HG02588 (cell line): ENCODE results near the gene PDK1.
A peak's percentile ranks its signal among the peaks of the same experiment; 100 is the strongest.
"Not testable (repeated sequence)": the region's sequence is repeated elsewhere in the genome, so short reads cannot be mapped to it uniquely, and the experiment has no call there.

Experiments used
- ATAC-seq: cut with Tn5 transposase; IDR thresholded peaks from one replicate; pipeline ENCODE4 v1.9.1; 2021; ENCODE audit warnings: mild to moderate bottlenecking, moderate library complexity; ENCODE audit not compliant: unreplicated experiment

The PDK1 gene

DNA sequence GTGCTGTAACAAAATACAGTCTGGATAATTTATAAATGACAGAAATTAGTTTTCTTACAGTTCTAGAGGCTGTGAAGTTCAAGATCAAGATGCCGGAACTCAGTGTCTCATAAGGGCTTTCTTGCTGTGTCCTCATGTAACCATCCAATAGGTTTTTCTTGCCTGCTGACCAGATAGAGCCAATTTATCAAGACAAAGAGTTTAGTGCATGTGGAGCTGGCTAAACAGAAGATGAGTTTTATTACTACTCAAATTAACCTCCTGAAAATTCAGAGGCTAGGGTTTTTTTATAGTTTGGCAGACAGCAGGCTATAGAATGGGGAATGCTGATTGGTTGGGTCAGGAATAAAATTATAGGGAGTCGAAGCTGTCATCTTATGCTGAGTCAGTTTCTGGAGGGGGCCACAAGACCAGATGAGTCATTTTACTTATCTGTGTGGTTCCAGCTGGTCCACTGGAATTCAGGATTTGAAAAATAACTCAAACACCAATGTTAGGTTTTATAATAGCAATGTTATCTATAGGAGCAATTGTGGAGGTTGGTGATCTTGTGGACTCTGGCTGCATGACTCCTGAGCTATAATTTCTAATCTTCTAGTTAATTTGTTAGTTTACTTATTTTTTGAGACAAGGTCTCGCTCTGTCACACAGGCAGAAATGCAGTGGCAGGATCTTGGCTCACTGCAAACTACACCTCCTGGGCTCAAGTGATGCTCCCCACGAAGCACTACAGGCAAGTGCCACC, 3.2 kb upstream of the PDK1 start:
- no peak for ATAC-seq

DNA sequence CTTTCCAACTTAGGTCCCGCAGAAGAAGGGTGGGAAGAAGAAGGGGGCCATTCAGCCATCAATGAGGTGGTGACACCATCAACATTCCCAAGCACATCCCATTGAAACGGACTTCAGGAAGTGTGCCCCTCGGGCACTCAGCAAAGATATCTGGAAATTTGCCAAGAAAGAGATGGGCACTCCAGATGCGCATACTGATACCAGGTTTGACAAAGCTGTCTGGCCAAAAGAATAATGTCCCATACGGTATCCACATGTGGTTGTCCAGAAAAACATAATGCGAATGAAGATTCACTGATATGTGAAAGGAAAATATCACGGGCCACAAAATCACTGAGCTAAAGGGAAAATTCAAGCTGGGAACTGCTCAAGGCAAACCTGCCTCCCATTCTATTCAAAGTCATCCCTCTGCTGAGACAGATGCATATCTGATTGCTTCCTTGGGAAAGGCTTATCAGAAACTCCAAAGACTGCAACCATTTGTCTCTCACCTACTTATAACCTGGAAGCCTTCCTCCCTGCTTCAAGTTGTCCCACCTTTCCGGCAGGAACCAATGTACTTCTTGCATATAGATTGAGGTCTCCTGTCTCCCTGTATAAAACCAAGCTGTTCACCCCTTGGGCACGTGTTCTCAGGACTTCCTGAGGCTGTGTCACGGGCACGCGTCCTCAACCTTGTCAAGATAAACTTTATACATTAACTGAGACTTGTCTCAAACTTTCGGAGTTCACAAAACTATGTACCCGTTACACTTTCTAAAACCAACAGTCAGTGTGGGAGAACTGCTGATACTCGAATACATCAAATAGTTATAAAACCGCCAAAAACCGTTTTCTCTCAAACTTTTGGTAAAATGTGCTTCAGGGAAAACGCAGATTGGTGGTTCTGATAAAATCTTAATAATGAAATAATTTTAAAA, 1.3 kb upstream of the PDK1 start:
- ATAC-seq, result no peak

DNA sequence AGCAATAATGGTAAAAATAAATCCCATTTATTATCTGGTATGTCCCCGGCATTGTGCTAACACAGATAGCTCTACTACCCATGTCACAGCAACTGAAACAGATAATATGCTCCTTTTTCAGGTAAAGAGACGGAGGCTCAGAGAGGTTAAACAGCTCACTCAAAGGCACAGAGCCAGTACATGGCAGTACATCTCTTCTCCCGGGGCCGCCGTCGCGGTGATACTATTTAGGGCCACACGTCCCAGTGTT, 693 bp upstream of the PDK1 start:
- no peak for ATAC-seq

DNA sequence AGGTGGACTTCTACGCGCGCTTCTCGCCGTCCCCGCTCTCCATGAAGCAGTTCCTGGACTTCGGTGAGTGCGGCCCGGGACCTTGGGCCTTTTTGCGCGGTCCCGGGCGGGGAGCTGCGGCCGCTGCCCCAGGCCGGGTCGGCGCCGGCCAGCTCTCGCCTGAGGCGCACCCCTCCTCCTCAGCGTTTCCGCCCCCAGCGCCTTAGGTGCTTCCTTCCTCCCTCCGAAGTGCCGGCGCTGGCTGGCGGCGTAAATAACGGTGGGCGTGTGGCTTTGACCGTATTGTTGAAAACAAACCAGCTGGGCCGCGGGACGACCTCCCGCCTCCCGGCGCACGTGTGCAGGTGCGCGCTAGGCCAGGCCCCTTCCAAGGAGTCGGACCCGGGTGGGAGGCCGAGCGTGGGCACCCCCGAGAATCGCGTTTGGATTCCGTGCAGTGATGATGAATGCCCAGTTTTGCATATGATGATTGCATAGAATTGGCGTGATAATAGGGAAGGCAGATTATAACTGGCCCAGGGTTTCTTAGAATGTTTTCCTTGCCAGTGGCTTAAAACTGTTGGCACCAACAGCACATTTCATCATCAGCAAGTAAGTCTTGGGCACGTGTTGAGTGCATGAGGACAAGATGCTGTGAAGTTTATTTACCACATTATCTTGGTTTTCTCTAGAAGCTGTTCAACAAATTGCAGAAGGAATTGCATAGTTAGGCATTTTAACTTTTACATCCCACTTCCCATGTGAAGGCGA, 569 bp downstream of the PDK1 start:
- peak; percentile 62 for ATAC-seq

DNA sequence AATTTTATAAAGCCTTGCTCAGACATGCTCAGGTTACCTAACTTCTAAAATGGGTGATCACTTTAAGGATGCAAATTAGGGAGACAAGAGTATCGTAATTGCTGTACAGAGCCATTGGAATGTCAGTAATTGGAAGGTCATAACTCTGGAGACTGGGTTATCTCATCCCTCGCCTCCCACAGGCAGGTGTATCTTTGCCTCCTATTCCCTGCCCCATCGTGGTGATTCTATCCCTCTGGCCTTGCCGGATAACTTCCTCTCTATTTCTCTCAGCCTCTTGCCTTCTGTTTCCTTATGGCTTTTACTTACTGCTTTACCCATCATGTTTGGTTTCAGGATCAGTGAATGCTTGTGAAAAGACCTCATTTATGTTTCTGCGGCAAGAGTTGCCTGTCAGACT, 2.5 kb downstream of the PDK1 start:
- no peak for ATAC-seq

DNA sequence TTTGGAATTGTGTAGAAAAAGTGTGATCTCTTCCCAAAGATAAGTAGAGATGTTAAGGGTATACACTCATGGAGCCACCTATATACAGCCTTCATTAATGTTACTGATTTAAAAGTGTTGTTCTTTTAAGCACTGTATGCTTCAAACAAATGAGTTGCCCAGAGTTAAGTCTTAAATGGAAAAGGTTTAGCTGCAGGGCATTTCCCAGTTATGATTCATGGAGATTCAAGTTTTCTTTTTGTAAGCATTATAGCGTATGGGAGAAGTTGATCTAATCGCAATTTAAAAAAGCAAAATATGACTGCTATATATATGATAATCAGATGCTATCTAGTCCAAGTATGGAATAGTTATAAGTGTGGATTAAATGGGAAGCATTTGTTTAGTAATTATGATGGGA, 4.8 kb downstream of the PDK1 start:
- no peak for ATAC-seq

DNA sequence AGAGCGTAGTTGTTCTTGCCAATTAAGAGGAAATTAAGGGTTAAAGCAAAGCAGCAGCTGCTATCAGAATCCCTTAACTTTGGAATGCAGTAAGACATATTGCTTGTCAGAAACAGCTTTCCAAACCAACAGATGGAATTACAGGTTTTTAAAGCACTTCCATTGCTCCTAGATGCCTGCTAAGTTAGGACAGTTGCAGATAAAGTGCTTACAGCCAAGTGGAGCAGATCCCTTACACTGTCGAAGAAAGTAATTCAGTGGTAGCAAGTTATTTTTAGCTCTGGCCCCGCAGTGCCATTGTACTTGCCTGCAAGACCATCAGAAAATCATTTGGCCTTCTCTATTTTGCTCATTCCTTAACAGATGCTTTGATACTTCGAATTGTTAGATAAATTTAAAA, 5.4 kb downstream of the PDK1 start:
- no peak for ATAC-seq

DNA sequence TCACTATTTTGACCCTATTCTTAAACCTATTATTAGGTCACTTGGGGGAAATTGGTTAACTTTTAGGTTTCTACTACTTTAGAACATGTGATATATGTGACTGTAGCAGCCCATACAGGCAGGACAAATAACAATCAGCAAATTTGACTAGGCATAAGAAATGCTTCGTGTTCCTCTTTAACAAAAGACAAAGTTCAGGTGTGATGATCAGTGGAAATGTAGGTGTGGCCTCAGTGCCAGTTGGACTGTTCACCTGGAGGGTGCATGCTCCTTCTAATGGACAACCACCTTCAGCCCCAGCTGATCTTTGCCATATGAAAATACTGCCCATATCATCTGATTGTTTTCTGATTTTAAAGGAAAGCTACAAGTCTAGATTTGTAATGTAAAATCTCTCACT, 6.4 kb downstream of the PDK1 start:
- ATAC-seq, result no peak

DNA sequence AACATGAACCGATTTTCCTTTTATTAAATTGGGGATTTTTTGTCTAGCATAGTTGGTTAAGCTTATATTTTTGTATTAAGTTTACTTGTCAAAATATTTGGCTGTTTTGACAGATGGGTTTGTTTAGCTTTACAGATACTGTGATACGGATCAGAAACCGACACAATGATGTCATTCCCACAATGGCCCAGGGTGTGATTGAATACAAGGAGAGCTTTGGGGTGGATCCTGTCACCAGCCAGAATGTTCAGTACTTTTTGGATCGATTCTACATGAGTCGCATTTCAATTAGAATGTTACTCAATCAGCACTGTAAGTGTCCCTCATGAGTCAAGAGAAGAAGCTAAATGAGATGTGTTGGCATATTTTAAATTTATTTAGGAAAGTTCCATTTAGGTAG, 8.5 kb downstream of the PDK1 start:
- ATAC-seq, result no peak

DNA sequence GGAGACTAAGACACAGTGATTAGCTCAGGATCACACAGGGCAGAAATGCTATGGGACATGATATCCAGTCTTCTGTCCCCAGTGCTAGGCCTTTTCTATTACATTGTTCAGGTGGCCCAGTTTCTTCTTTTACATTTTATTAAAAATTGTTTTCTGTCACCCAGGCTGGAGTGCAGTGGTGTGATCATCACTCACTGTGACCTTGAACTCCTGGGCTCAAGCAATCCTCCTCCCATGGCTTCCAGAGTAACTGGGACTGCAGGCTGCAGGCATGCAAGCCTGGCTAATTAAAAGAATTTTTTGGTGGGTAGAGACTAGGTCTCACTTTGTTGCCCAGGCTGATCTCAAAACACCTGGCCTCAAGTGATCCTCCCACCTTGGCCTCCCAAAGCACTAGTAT, 15.4 kb downstream of the PDK1 start:
- no peak for ATAC-seq

DNA sequence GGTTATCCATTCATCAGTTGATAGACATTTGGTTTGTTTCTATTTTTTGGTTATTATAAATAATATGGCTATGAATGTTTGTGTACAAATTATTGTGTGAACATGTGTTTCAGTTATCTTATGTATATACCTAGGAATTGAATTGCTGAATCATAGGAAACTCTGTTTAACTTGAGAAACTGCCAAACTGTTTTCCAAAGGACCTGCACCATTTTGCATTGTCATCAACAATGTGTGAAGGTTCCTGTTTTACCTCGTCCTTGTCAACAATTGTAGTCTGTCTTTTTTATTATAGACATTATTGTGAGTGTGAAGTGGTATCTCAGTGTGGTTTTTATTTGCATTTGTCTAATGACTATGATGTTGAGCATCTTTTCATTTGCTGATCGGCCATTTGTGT, 17.1 kb downstream of the PDK1 start:
- ATAC-seq, result no peak

DNA sequence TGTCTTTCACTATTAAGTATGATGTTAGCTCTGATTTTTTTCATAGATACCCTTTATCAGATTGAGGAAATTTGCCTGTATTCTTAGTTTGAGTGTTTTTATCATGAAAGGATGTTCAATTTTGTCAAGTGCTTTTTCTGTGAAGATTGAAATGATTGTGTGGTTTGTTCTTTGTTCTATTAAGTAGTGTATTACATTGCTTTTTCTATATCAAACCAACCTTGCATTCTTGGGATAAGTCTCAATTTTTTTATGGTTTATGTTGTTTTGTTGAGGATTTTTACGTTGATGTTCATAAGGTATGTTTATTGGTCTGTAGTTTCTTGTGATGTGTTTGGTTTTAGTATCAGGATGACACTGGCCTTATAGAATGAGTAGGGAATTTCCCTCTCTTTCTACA, 19.1 kb downstream of the PDK1 start:
- ATAC-seq, result no peak

DNA sequence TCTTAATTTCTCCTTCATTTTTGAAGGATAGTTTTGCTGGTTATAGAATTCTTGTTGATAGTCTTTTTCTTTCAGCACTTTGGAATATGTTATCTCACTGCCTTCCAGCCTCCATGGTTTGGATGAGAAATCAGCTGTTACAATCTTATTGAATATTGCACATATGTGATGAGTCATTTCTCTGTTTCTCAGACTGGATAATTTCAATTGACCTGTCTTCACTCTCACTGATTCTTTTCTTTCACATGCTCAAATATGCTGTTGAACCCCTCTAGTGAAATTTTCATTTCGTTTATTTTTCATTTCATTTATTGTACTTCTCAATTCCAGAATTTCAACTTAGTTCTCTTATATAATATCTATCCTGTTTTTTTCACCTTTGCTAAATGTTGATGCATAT, 22.2 kb downstream of the PDK1 start:
- ATAC-seq, result no peak

DNA sequence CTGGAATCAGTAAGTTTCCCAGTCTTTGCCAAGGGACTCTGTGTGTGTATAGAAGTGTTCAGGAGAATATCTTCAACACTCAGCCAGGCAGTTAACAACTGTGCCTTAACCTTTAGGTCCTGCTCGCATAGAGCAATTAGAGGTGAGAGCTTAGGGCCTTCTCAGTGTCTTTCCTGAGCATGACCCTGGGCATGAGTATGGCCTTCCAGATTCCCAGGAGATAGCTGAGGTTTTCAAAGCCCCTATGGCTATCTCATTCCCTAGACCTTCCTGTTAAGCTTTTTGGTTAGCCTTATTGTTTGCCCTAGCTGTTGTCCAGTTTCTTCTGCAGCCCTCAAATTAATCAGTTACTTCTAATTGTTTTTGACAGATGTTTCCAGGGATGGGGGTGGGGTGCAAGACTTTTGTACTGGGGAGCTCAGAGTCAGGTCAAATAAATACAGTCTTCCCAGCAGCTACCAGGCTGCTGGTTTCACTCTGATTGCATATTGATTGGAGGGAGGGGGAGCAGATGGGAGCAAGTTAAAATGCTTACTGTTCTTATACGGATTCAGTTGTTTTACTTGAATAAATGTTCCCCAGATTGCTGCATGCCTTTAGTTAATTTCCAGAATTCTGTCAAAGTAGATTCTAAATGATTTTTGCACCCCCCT, 23.1 kb downstream of the PDK1 start:
- ATAC-seq, result no peak

DNA sequence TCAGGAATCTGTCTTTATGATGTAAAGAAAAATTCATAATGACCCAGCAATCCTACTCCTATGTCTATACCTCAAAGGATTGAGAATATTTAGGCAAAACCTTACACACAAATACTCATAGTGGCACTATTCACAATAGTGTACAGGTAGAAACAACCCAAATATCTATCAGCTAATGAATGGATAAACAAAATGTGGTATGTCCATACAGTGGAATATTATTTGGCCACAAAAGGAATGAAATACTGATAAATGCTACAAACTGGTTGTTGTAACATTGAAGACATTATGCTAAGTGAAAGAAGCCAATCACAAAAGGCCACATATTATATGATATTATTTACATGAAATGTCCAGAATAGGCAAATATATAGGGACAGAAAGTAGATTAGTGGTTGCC, 24.7 kb downstream of the PDK1 start:
- no peak for ATAC-seq

DNA sequence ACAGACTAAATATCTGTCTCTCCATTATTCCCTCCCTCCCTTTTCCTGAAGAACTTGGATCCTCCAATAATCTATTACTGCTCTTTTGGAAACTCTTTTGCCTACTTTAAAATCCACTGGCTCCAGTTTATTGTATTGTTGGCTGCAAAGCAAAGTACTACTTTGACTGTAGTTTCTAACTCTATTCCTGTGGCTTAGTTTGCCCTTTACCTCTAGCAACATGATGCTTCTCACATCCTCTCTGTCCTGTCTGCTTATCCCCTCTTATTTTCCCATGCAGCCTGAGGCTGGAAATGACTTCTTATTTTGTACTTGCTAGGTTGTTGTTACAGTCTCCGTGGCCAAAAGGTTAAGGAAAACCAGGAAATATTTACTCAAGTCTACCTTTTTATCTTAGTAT, 26.8 kb downstream of the PDK1 start:
- no peak for ATAC-seq

DNA sequence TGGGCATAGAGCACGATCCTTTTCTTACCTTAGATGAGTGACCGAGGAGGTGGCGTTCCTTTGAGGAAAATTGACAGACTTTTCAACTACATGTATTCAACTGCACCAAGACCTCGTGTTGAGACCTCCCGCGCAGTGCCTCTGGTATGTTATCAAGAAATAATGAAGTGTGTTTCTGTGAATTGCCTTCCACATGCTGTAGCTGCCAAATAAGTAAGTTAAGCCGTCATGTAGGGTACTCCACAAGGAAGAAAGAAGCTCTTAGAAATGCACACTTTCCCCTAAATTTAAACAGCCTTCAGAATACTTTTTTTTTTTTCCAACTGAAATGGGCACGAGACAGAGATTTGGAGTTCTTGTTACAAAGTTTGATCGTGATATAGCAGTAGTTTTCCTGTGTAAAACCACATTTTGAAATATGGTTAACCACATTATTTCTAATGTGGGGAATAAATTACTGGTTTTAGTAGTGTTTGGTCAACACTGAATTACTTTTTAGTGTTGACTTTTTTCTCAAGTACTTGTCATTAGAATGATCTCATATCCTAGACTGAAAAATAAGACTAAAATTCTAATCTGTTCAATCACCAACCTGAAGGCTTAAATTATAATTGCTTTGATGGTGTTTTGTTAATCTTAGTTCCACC, 30.5 kb downstream of the PDK1 start:
- ATAC-seq, result no peak

DNA sequence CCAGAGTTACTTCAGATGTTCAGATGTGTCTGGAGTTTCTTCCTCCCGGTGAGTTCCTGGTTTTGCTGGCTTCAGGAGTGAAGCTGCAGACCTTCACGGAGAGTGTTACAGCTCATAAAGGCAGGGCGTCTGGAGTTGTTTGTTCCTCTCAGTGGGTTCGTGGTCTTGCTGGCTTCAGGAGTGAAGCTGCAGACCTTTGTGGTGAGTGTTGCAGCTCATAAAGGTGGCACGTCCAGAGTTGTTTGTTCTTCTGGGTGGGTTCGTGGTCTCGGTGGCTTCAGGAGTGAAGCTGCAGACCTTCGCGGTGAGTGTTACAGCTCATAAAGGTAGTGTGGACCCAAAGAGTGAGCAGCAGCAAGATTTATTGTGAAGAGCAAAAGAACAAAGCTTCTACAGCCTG, 31.3 kb downstream of the PDK1 start:
- not testable (repeated sequence) for ATAC-seq

DNA sequence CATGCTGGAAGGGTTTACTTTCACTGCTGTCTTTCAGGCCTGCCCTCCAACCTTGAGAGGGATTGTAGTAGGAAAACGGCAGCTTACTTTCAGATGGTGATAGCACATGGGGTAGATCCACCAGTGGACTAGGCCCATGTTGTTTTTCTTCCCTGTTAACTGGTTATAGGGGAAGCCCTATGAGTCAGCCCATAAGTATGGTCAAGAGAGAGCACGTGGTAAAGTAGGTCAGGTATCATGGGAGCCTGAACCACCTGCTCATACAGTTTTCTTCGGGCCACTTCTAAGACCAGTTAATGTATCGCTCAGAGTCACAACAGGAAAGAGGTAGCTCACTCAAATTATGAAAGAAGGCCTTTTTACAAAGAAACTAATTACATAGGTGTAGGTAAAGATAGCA, 33.0 kb downstream of the PDK1 start:
- no peak for ATAC-seq

DNA sequence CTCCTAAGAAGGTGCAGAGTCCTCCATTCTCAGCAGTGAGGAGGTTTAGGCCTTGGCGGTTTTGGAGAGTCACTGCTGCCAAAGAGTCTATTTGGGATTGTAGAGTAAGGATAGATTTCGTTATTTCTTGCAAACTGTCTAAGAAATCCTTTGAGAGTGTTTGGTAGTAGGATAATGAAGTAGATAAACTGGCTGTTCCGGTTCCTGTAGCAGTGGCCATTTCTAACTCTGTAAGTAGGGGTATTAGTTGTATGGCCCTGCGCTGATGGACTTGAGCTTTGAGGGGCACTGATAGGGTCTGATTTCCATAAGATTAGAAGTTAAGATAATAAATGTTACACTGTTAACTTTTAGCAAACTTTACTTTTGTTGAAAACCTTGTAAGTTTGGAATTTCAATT, 35.5 kb downstream of the PDK1 start:
- ATAC-seq, result not testable (repeated sequence)

DNA sequence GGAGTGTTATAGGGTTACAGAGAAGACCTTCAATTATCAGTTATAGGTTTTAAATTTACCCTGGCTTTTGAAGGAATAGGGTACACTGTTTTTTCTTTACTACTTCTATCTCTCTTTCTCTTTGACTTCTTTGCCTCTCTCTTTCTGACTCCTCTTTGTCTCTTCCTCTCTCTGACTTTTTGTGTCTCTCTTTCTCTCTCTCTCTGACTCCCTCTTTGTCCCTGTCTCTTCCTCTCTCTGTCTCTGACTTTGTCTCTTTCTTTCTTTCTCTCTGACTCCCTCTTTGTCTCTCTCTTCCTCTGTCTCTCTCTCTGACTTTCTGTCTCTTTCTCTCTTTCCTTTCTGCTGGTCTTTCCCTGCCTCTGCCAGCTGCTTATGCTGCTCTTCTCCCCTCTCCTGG, 36.3 kb downstream of the PDK1 start:
- ATAC-seq, result not testable (repeated sequence)
